Measurements from ENCODE around the gene HEATR5A. TPM values are rescaled to one million over a fixed set of nuclear protein-coding genes. Genes with fewer than 3 reads are reported as not detected.
A peak's percentile ranks its signal among the peaks of the same experiment; 100 is the strongest.
"Not testable (repeated sequence)": the region's sequence is repeated elsewhere in the genome, so short reads cannot be mapped to it uniquely, and the experiment has no call there.

The HEATR5A gene
- total RNA-seq, 1 experiment from 2014 or later, result 21.5 TPM

DNA sequence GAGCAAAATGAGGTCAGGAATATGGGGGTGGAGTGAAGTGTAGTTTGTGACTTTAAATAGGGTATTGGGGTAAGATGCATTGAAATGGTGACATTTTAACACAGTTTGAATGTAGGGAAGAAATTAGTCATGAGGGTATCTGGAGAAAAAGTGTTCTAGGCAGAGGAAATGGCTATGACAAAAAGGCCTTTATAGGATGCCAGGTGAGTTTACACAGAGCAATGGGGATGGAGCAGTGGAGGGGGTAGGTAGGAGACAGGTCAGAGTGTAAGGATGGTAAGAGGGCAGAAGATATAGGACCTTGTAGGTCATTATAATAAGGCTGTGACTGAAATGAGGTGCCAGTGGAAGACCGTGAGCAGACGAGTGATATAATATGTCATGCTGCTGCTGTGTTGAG, 30.4 kb downstream of the HEATR5A start:
- DNase-seq (ENCODE audit: low read depth), result no peak

DNA sequence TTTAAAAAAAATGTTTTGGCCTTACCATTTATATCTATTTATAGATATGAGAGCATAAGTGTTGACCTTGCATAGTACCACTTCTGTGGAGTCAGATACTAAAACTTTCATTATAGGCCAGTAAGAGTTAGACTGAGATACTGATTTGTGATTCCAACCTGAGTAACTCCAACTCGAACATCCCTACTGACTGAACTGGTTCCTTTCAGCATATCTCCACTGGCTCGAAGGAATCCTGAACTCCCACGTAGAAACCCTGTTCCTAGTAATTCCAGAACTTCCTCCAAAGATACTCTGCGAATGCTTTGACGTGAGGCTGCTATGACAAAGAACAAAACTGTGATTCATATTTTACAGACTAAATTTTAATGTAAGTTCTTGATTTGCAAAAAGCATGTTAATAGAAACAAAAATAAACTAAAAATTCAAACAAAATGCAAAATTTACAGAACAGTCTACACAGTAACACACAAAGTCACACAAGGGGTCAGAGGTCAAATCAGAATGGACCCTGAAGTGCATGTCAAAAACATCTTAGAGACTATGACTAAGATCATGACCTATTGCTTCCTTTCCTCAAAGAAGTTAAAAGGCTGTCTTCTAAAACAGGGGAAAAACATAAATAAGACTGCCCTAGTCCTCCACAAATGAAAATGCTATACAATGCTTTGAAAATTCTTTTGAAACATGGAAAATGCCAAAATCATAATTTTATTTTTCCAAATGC, 31.5 kb downstream of the HEATR5A start:
- no peak for DNase-seq (ENCODE audit: low read depth)

DNA sequence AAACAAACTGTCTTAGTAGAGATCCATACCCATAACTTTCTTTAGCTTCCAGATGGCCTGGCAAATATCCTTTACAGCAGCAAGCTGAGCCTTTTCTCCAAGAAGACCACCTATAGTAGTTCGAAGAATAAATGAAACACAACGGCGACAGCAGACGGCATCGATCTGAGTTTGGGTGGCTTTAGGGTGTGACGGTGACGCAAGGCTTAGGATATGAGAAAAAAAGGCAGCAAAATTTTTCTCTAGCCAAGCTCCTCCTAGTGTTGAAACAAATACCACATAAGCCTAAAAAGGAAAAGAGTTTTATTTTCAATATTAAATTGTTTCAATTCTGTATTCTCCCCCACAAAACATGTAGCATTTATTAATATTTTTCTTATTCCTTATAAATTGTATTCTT, 33.3 kb downstream of the HEATR5A start:
- DNase-seq (ENCODE audit: low read depth), result no peak

DNA sequence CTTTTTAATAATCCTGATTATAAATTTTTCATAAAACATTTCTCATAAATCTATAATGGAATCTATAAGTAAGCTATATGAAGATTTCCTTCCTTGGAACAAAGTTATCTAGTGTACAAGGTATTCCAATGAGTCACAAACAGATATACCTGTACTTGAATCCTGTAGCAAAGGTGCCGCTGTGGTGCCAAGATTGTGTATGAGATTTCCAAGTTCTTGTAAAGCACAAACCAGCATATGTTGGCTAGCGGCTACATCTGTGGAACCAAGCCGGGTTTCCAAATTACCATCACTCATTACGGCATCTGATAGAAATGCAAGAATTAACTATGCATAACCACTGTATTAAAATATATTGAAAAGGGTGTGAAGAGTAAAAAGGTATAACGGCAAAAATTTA, 34.1 kb downstream of the HEATR5A start:
- no peak for DNase-seq (ENCODE audit: low read depth)

DNA sequence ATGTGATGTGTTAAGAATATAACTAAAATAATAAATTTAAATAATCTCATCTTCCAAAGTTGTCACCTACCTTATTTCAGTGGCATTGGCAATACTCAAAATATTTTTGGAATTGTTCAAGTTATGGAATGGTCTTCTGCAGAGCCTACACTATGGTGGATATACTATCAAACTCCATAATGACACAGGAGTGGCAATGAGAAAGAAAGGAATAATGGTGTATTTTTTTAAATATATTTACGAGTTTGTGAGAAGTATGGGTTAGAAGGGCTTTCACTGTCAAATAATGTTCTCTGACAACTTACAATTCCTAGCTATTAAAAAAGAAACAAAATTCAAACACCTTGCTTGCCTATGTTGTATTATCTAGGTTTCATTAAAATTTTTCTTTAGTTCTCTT, 38.1 kb downstream of the HEATR5A start:
- DNase-seq (ENCODE audit: low read depth), result no peak

DNA sequence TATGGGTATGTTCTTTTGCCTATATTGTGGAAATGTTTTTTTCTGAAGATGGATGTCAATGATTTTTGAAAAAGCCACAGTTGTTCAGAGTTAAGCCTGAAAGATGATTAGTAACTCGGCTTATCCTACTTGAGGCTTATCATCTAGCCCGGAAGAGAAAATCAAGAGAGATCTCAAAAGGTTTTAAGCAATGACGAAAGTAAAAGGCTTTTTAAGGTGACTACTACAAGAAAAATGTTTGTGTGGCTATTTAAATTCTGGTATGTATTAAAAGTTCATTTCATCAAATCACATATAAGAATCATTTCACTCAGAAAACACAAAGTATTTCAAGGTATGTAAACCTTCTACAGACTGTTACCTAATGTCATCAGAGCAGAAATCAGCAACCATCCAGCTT, 40.2 kb downstream of the HEATR5A start:
- no peak for DNase-seq (ENCODE audit: low read depth)

DNA sequence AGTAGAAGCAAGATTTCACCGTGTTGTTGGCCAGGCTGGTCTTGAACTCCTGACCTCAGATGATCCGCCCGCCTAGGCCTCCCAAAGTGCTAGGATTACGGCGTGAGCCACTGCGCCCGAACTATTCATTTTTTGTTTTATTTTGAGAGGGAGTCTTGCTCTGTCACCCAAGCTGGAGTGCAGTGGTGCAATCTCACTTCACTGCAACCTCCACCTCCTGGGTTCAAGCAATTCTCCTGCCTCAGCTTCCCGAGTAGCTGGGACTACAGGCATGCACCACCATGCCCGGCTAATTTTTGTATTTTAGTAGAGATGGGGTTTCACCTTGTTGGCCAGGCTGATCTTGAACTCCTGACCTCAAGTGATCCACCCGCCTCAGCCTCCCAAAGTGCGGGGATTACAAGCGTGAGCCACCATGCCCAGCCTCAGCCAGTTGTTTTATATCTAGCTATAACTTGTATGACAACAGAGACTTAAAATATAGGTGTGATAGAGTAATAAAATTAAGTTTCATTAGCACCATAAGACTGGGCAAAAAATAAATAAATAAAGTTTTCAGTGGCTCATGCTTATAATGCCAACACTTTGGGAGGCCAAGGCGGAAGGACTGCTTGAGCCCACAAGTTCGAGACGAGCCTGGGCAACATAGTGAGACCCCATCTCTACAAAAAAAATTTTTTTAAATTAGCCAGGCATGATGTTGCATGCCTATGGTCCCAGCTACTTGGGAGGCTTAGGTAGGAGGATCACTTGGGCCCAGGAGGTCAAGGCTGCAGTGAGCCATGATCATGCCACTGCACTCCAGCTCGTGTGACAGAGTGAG, 41.0 kb downstream of the HEATR5A start:
- DNase-seq (ENCODE audit: low read depth), result not testable (repeated sequence)

DNA sequence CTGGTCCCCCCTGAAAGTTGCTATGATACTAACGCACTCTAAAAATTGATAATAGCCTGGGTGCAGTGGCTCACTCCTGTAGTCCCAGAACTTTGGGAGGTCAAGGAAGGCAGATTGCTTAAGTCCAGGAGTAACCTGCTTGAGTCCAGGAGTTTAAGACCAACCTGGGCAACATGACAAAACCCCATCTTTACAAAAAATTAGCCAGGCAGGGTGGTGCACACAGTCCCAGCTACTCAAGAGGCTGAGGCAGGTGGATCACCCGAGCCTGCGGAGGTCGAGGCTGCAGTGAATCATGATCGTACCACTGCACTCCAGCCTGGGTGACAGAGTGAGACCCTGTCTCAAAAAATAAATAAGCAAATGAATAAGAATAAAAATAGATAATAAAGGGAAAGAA, 42.9 kb downstream of the HEATR5A start:
- no peak for DNase-seq (ENCODE audit: low read depth)

DNA sequence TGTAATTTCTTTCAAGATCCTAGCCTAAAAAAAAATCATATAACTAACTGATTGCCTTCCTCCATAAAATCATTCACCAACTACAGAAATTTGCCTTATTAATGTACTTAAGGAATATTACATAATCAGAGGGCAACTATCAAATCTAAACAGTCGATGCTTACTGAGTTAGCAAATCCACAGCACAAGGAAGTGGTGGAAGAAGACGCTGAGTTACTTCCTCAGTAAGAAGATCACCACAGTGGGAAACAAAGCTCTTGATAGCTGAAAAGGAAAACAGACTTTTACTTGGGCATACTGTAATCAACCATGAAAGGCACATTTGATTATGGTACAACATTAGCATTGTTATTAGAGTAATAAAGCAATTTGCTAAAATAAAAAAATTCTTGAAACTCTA, 48.7 kb downstream of the HEATR5A start:
- DNase-seq (ENCODE audit: low read depth), result no peak

DNA sequence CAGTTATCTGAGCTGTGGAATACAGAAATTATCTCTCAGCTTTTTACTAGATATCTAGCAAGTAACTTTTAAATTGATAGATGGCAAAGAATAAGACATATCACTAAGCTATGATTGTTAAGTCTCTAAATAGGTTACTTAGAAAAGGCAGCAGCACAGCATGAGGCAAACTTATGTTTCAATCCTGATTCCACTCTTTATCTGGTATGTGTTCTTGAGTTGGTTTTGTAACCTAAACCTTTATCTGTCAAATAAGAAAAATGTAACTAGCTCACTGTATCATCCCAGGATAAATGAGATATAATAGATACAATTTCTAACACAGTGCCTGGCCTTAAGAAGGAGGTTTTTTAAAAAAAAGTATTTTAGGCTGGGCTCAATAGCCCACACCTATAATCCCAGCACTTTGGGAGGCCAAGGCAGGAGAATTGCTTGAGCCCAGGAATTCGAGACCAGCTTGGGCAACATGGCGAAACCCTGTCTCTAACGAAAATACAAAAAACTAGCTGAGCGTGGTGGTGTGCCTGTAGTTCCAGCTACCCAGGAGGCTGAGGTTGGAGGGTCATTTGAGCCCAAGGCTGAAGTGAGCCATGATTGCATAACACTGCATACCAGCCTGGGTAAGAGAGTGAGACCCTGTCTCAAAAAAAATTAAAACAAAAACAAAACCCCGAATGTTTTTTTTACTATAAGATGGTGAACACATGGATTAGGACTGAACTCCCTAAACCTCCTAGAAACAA, 56.8 kb downstream of the HEATR5A start:
- no peak for DNase-seq (ENCODE audit: low read depth)

DNA sequence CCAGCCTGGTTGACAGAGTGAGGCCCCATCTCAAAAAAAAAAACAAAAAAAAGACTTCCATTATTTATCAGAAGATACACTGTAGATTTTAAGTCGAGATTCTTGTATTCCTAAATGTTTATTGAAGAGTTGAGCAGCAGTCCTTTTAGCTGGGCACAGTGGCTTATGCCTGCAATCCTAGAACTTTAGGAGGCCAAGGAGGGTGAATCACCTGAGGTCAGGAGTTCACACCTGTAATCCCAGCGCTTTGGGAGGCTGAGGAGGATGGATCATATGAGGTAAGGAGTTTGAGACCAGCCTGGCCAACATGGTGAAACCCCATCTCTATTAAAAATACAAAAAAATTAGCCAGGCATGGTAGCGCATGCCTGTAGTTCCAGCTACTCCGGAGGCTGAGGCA, 57.6 kb downstream of the HEATR5A start:
- peak; percentile 5 for DNase-seq (ENCODE audit: low read depth)

DNA sequence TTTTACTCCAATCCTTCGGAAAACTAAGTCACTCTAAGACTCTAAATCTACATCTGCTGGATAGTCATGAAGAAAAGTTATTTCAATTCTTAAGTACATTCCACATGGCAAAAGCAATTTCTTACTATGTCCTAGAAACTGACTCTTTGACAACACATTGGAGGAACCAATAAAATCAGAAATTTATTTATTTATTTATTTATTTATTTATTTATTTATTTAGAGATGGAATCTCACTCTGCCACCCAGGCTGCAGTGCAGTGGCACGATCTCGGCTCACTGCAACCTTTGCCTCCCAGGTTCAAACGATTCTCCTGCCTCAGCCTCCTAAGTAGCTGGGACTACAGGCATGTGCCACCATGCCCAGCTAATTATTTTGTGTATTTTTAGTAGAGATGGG, 58.6 kb downstream of the HEATR5A start:
- not testable (repeated sequence) for DNase-seq (ENCODE audit: low read depth)

DNA sequence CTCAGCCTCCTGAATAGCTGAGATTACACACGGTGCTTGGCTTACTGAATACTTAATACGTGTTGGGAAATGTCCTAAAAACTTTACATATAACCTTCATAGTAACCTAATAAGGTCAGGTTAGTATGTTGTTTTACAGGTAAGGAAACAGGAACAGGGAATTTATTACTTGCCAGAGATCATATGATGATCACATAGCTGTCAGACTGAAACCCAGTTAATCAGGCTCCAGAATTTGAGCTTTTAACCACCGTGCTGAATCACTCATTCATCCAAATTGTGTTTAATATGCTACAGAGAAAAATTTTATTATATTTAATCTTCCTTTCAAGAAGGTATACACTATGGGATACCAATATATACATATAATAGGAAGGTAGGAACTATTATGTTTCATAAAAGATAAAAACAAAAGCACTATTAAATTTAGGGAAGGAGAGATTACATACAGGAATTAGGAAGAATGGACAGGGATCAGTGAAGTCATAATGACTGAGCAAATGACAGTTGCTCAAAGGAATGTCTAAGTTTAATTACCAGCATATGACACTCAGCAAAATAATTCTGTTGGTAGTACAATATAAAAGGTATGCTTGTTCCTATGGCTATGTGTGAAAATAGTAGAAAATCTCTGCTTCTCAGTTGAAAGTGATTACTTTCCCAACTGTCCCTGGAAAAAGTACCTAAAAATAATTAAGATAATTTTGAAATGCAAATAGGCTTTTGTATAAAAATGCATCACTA, 59.3 kb downstream of the HEATR5A start:
- DNase-seq (ENCODE audit: low read depth), result peak; percentile 52

DNA sequence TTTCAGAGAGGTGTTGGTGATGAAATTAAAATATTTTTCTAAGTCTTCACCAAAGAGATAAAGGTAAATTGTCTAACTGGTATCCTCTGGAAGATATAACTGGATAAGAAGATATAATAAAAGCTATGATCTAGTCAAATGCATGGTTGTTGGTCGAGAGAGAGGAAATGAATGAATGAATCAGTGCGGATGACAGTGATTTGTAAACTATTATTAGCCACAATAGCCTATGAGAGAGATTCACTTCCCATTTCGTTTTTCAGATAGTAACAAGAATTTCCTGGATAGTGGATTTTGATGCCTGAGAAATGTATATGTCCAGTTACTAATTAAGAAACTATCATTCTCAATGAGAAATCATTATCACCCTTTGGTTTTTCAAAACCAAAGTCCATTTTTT, 63.1 kb downstream of the HEATR5A start:
- DNase-seq (ENCODE audit: low read depth), result no peak

DNA sequence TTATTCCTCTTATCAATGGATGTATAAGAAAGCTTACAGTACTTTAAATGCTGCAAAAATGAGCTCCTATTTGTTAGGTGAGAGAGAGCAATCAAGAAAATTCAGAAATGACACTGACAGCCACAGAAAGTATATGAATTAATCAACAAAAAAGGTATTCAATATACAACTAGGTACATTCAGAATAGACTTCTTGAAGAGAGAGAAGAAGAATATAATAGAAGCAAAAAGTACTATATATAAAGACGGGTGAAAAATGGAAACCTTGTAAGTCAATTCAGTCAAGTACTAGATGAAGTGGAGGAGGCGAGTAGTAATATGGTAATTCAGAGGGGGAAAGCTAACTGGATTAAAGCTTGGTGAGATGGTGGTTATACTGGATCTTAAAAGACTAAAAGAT, 74.3 kb downstream of the HEATR5A start:
- no peak for DNase-seq (ENCODE audit: low read depth)

DNA sequence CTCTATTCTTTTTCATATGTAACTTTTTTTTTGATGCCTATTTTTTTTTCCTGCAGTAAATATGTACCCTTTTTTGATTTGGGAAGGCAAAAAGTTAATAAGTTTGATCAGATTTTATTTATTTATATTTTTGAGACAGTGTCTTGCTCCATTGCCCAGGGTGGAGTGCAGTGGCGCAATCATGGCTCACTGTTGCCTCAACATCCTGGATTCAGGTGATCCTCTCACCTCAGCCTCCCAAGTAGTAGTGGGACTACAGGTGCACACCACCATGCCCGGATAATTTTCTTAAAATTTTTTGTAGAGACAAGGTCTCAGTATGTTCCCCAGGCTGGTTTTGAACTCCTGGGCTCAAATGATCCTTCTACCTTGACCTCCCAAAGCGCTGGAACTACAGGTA, 79.1 kb downstream of the HEATR5A start:
- no peak for DNase-seq (ENCODE audit: low read depth)

DNA sequence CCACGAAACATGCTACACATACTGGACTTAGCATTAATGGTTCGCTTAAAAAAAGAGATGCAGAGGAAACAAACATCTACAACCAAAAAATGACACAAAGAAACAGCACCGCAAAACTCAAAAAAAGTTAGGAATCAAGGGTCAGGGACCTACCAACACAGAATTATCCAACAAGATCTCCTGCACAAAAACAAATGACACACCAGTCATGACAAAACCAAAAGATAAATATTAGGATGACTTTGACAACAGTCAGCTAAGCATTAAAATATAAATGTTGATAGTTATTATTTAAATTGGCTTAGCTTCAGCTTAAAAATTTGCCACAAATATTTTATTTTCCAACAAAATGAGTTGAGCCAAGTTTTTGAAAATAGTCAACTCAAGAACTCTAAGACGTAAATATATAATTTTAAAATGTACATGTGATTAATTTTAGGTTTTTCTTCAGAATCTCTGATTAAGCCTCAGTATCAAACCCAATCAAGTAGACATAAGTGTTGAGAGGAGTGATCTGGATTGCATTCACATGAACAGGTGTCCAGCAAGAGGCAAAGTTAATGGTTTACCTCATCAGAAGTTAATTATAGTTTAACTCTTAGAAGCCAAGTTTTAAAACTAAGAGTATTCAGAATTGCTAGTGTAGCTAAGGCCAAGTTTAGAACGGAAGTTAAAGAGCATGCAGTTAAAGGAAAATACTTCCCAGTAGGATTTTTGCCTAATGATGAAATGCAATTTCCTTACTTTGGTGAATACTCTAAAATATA, 79.9 kb downstream of the HEATR5A start:
- DNase-seq (ENCODE audit: low read depth), result no peak

DNA sequence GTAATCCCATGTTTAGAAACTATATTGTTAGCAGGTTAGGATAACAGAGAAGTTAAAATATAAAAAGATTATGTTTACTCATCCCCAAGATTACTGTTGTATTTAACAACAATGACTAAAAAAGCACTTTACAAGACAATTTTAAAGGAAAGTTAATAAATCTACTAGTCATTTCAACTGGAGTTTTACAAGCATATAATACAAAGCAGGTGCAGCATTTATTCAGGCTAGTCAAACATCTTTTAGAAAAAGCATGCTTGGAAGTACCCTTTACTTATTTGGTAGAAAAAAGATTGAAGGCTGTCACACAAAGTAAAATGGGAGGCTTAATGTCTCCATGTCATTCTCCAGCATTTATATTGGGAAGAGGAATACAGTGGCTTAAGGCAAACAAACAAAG, 80.6 kb downstream of the HEATR5A start:
- DNase-seq (ENCODE audit: low read depth), result no peak

DNA sequence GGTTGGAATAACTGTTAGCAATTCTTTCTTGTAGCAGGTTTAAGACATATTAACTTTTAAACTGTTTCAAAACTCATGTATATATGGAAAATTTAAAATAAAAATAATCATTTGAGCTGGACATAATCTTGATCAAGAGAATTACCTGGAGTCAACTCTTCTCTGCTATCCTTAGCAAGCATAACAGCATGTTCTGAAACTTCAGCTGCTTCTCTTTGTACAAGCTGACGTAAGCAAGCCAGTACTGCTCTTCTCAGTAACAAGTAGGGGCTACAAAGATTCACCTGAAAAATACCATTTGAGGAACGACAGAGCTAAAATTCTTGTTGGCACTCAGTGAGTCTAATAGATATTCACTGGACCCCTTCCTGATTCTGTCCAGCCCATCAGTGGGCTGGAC, 83.0 kb downstream of the HEATR5A start:
- DNase-seq (ENCODE audit: low read depth), result no peak

DNA sequence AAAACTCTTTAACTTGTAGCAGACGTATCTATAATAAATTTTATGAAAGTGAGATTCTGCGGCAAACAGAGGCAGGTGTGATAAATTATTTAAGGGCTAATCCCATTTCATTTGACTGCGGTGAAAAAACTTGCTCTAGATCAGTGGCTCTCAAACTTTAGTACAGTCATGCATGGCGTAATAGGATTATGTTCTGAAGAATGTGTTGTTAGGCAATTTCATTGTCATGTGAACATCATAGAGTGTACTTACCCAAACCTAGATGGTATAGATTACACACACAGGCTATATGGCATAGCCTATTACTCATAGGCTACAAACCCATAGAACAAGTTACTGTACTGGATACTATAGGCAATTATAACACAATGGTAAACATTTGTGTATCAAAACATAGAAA, 83.7 kb downstream of the HEATR5A start:
- DNase-seq (ENCODE audit: low read depth), result no peak

DNA sequence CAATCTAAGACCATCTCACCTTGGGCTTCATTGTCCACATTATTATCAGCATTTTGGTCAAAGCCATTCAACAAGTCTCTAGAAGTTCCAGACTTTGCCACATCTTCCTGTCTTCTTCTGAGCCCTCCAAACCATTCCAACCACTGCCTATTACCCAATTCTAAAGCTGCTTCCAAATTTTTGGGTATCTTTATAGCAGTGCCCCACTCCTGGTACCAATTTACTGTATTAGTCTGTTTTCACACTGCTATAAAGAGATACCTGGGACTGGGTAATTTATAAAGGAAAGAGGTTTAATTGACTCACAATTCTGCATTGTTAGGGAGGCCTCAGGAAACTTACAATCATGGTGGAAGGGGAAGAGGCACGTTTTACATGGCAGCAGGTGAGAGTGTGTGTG, 89.0 kb downstream of the HEATR5A start:
- not testable (repeated sequence) for DNase-seq (ENCODE audit: low read depth)

All from Daoy (cell line).